ENCODE measurements around the gene LINC00632. TPM values are rescaled to one million over a fixed set of nuclear protein-coding genes. Genes with fewer than 3 reads are reported as not detected.

LINC00632 gene
- polyA plus RNA-seq, 1 of the 3 experiments (the other 2 are of a cell fraction), result 0.31 TPM

- Histone ChIP-seq H2AFZ (ENCODE audit: low read depth) (no peak overlapping the region), H3K27me3 (ENCODE audit: insufficient read depth) (no peaks in the 10 kb centered on the region), H3K9me2 (no peaks in the 10 kb centered on the region), H3K4me2 (no peak overlapping the region), H3K4me1 (ENCODE audit: control insufficient read depth in 1 of 2, insufficient read depth in 2 of 2, low read depth in 1 of 2, low read length in 1 of 2) (no peaks in the 10 kb centered on the region), H3K9ac (no peak overlapping the region), H3F3A (replicated peaks; ENCODE audit: insufficient read depth) (no peaks in the 10 kb centered on the region), H3K9me3 (no peaks in the 10 kb centered on the region), H4K20me1 (ENCODE audit: insufficient read depth) (no peaks in the 10 kb centered on the region), H3K27ac (ENCODE audit: low read depth in 2 of 2, low read length in 1 of 2) (no peak overlapping the region), H3K79me2 (ENCODE audit: insufficient read depth) (no peaks in the 10 kb centered on the region), H3K36me3 (replicated peaks in 1 of 2; ENCODE audit: control insufficient read depth in 1 of 2, insufficient read depth in 2 of 2, low read length in 1 of 2) (no peaks in the 10 kb centered on the region), H3K4me3 (ENCODE audit: low read depth in 2 of 2, low read length in 1 of 2) (no peak overlapping the region)
- no peak for DNase-seq
- POLR2A ChIA-PET, result no interaction called here
- 23% methylated on average over 3 of the region's 3 CpGs for WGBS (ENCODE audit: low lambda C conversion rate)
- no peak for TF ChIP-seq TCF12 (IDR thresholded peaks at IDR 0.05)
- no peak for TF ChIP-seq YY1 (IDR thresholded peaks at IDR 0.05; ENCODE audit: low read depth)
- no peak for TF ChIP-seq MXI1 (IDR thresholded peaks at IDR 0.05; ENCODE audit: low read depth, low read length)
- no peak for TF ChIP-seq RFX5 (IDR thresholded peaks at IDR 0.05; ENCODE audit: low read length)
- no peak for TF ChIP-seq FOSL2 (IDR thresholded peaks at IDR 0.05; ENCODE audit: borderline replicate concordance, low read depth)
- no peak for TF ChIP-seq SIN3A (IDR thresholded peaks at IDR 0.05; ENCODE audit: borderline replicate concordance, low read depth, low read length)
- TF ChIP-seq NFIC (IDR thresholded peaks at IDR 0.05; ENCODE audit: borderline replicate concordance), result no peak
- TF ChIP-seq IRF3 (IDR thresholded peaks at IDR 0.05; ENCODE audit: low read depth, low read length), result no peak
- no peak for TF ChIP-seq MEF2A (IDR thresholded peaks at IDR 0.05; ENCODE audit: borderline replicate concordance, low read depth)
- TF ChIP-seq FOXJ3 (CRISPR knock-in tag; IDR thresholded peaks at IDR 0.05), result no peak
- TF ChIP-seq JUND (IDR thresholded peaks at IDR 0.05), result no peak
- no peak for TF ChIP-seq RAD21 (IDR thresholded peaks at IDR 0.05; ENCODE audit: low read length)
- TF ChIP-seq EP300 (IDR thresholded peaks at IDR 0.05; ENCODE audit: borderline replicate concordance in 1 of 2, low read depth in 1 of 2, low read length in 1 of 2), result no peak
- TF ChIP-seq NRF1 (IDR thresholded peaks at IDR 0.05; ENCODE audit: low read depth, low read length), result no peak
- TF ChIP-seq MAX (IDR thresholded peaks at IDR 0.05; ENCODE audit: low read depth), result no peak
- no peak for TF ChIP-seq SMC3 (IDR thresholded peaks at IDR 0.05; ENCODE audit: low read depth, low read length)
- no peak for TF ChIP-seq TEAD4 (IDR thresholded peaks at IDR 0.05; ENCODE audit: borderline replicate concordance, insufficient read depth)
- no peak for TF ChIP-seq ELF1 (IDR thresholded peaks at IDR 0.05)
- CTCF ChIA-PET, result no interaction called here
Observed at GRCh38 chrX:140724309-140724708, 14.8 kb downstream of the LINC00632 start.

- Histone ChIP-seq H3K4me3 (ENCODE audit: low read depth in 2 of 2, low read length in 1 of 2) (no peak overlapping the region), H3K4me2 (no peak overlapping the region), H3K36me3 (replicated peaks in 1 of 2; ENCODE audit: control insufficient read depth in 1 of 2, insufficient read depth in 2 of 2, low read length in 1 of 2) (no peaks in the 10 kb centered on the region), H3K27ac (ENCODE audit: low read depth in 2 of 2, low read length in 1 of 2) (no peak overlapping the region), H3K9me2 (no peaks in the 10 kb centered on the region), H3K9ac (no peak overlapping the region), H3K27me3 (ENCODE audit: insufficient read depth) (no peaks in the 10 kb centered on the region), H2AFZ (ENCODE audit: low read depth) (no peak overlapping the region), H3F3A (replicated peaks; ENCODE audit: insufficient read depth) (no peaks in the 10 kb centered on the region), H3K4me1 (ENCODE audit: control insufficient read depth in 1 of 2, insufficient read depth in 2 of 2, low read depth in 1 of 2, low read length in 1 of 2) (no peaks in the 10 kb centered on the region), H3K79me2 (ENCODE audit: insufficient read depth) (no peaks in the 10 kb centered on the region), H3K9me3 (no peaks in the 10 kb centered on the region), H4K20me1 (ENCODE audit: insufficient read depth) (no peaks in the 10 kb centered on the region)
- 51% methylated on average over 3 of the region's 3 CpGs for WGBS (ENCODE audit: low lambda C conversion rate)
- CTCF ChIA-PET, result no interaction called here
- DNase-seq, result no peak
- POLR2A ChIA-PET, result no interaction called here
- TF ChIP-seq CTCF (IDR thresholded peaks at IDR 0.05) (no peak), EP300 (IDR thresholded peaks at IDR 0.05; ENCODE audit: borderline replicate concordance in 1 of 2, low read depth in 1 of 2, low read length in 1 of 2) (no peak), USF2 (IDR thresholded peaks at IDR 0.05; ENCODE audit: borderline replicate concordance, low read depth, low read length) (no peak), RXRA (IDR thresholded peaks at IDR 0.05; ENCODE audit: borderline replicate concordance, low read depth) (no peak), SMC3 (IDR thresholded peaks at IDR 0.05; ENCODE audit: low read depth, low read length) (no peak), FOSL2 (IDR thresholded peaks at IDR 0.05; ENCODE audit: borderline replicate concordance, low read depth) (no peak), NRF1 (IDR thresholded peaks at IDR 0.05; ENCODE audit: low read depth, low read length) (no peak), POLR2AphosphoS5 (IDR thresholded peaks at IDR 0.05; ENCODE audit: low read depth, low read length) (no peak), RCOR1 (IDR thresholded peaks at IDR 0.05; ENCODE audit: low read length) (no peak), GABPA (IDR thresholded peaks at IDR 0.05; ENCODE audit: low read depth) (no peak), TAF1 (IDR thresholded peaks at IDR 0.05; ENCODE audit: borderline replicate concordance, low read depth, low read length) (no peak), NFIC (IDR thresholded peaks at IDR 0.05; ENCODE audit: borderline replicate concordance) (no peak), ELF1 (IDR thresholded peaks at IDR 0.05) (no peak), IRF3 (IDR thresholded peaks at IDR 0.05; ENCODE audit: low read depth, low read length) (no peak)
Observed at GRCh38 chrX:140724736-140725135, 15.2 kb downstream of the LINC00632 start.
